ENCODE data around the gene VEGFC. TPM values are rescaled to one million over a fixed set of nuclear protein-coding genes. Genes with fewer than 3 reads are reported as not detected.

VEGFC gene
- total RNA-seq, 2 donors from 2014 or later: 11.6 to 25.4 TPM

DNA sequence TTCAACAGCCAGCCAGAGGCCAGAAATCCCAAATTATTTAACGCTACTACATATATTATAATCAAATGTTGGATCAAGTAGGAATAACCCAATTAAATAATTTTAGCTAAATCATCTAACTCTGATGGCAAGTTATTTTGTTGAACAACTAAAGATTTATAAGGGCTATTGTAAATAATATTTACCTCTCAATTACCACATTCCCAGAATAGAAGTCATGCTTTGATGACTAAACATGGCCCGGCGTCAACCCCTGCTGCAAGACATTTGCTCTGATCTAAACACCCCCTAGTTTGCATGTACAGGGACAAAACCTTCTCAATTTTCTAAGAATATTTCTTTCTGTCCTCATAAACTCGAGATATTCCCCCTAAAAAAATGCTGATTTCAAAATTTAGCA, 14.2 kb downstream of the VEGFC start:
- intact Hi-C loops (cut with DNase I): no loop called here
- no peak for DNase-seq (ENCODE audit: low spot score)

DNA sequence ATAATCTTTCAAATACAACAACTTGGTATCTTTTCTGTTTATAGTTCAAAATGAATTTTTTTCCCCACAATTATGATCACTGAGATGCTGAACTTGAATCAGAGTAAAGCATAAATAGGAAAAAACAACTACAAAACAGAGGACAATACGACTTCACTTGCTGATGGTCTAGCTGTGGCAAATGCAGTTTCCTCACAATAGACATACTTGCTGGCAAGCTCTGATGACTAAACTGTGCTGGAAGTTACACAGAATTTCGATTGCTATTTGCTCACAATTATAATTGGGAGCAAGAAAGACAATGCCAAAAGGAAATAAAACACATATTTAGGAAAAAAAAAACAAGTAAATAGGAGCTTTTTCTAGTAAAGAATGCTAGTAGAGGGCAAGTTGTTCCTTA, 14.7 kb downstream of the VEGFC start:
- intact Hi-C loops (cut with DNase I): no loop called here
- no peak for DNase-seq (ENCODE audit: low spot score)

DNA sequence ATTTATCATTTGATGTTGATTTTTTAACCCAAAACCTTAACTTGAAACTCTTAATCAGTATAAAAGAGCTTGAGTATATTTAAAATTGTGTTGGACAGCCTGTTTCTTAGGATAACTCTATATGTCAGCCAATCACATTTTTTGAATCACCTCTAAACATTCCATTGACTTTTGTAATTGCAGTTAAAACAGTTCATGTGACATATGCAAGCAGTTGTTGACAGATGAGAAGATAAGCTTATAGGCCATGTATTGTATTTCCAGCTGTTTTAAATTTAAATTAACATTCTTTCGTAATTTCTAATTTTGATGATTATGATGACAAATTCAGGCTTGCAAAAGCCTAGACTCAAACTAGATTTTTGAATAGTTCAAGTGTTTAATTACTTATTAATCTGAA, 17.4 kb downstream of the VEGFC start:
- intact Hi-C loops (cut with DNase I): no loop called here

DNA sequence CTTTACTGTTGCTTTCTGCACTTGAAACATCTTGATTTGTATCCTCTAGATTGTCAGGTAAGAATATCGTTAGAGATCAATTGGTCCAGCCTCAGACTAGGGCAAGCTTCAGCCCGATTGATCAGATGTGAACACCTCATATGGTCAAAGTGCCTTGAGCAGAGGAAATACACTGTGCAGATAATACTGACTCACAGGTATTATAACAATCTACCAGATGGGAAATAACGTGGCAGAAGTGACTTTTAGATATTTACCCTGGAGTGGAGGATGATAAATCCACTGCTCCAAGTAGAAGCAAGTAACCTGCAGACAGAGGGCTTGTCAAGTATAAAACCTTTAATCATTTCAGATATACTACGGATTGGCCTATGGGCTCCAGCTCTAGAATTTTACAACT, 17.9 kb downstream of the VEGFC start:
- intact Hi-C loops (cut with DNase I): no loop called here
- no peak for DNase-seq (ENCODE audit: low spot score)

More for the DNA sequence above, 17.4 kb downstream of the VEGFC start:
- no peak for DNase-seq (ENCODE audit: low spot score)

DNA sequence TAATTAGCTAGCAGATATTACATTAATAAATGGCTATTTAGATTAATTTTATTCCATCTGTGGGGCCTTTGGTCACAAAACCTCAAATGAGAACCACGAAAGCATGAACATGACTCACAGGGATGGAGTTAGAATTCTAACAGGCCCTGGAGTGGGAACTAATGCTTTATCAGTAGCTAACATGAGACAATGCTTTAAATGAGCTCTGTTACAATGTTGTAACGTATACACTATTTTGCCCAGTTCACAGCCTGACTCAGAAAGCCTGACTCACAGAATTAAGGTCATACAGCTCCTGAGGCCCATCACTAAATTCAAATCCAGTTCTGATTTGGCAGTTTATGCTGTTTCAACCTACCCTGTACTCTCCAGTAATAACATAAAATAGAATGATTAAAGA, 23.2 kb downstream of the VEGFC start:
- no peak for DNase-seq (ENCODE audit: low spot score)
- intact Hi-C loops (cut with DNase I): no loop called here

DNA sequence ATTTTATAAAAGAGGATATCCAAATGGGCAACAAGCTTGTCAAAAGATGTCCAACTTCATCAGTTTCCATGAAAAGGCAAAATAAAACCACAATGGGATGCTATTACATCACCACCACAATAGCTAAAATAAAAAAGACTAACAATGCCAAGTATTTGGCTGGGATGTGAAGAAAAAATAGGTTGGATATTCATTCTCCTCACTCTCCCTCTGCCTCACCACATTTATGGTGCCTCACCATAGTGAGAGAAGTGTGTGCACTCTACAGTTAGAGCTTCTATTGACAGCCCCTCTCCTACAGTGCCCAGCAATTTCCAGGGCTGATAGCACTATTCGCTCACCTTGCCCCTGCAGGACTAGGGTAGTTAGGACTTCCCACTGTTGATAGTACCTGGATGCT, 25.5 kb downstream of the VEGFC start:
- intact Hi-C loops (cut with DNase I): no loop called here

DNA sequence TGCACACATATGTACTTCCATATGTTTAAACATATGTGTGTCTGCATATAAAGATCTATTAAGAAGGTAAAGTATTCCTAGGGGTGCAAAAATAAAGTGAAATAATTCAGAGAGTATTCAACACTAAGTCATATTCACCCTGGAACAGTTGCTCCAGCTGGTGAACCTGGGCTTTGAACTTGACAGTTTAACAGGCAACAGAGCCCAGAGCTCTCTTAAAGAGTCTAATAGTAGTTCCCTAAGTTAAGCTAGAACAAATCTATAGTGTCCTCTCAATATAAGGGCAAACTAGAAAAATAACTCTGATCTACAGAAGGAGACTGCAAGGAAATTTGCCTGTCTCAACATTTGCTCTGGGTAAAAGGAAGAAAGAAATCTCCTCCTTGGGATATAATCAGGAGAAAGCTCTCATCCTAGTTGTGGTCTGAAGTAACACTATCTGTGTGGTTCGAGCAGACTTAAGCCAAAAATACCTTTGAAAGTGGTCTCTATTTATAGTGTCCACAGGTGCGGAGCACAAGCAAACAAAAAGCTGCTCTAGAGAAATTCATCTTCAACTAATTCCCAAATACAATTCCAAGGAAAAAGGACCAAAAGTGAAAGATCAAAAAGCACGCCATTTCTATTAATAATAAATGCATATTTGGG, 29.9 kb downstream of the VEGFC start:
- no peak for DNase-seq (ENCODE audit: low spot score)
- intact Hi-C loops (cut with DNase I): no loop called here

More for the DNA sequence above, 25.5 kb downstream of the VEGFC start:
- DNase-seq (ENCODE audit: low spot score): no peak

DNA sequence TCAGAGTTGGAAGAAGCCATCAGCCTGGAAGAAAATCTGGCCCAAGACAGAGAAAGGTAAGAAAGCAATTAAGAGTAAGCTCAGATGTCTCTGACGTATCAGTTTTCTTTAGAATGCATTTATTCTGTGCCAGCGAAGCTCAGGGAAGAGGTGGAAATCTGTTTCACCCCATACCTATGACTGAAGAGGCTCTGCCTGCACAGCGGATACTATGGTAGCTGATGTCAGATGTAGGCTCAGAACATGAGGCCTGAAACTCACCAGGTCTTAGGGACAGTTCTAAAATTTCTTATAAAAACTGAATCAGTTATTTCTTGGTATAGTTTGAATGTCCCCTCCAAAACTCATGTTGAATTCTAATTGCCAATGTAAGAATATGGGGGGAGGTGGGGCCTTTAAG, 30.9 kb downstream of the VEGFC start:
- intact Hi-C loops (cut with DNase I): no loop called here
- no peak for DNase-seq (ENCODE audit: low spot score)

DNA sequence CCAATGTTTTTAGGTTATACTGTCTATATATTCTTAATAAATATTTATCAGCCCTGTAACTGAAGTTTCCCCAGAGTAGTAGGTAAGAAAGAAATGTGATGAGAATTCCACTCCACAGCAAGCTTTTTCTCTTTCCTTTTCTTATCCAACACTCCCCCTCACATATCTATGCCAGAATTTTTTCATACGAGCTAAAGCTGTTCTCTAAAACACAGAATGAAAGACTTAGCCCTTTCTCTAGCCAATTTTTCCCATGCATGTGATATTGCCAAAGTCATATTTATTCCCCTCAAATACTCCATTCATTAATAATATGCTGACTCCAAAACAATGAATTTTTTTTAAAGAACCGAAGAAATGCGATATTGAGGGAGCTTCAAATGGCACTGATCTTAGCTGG, 32.3 kb downstream of the VEGFC start:
- intact Hi-C loops (cut with DNase I): no loop called here
- no peak for DNase-seq (ENCODE audit: low spot score)

DNA sequence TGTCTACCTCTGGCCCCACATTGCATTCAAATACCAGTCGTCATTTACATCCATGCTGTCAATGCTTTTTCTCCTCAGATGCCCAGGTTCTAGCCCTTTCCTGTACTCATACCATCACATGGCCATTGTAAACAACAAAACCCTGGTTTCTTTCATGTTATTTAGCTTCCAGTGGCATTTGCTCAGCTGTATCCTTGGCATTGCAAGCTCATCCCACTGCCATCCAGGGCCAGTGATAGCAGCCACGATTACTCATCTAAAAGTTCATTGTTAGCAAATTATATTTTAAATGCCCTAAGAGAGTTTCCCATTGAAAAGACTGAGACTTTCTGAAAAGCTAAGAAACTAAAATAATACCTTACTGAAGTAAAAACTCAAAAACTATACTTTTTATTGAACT, 34.0 kb downstream of the VEGFC start:
- DNase-seq (ENCODE audit: low spot score): no peak
- intact Hi-C loops (cut with DNase I): no loop called here

DNA sequence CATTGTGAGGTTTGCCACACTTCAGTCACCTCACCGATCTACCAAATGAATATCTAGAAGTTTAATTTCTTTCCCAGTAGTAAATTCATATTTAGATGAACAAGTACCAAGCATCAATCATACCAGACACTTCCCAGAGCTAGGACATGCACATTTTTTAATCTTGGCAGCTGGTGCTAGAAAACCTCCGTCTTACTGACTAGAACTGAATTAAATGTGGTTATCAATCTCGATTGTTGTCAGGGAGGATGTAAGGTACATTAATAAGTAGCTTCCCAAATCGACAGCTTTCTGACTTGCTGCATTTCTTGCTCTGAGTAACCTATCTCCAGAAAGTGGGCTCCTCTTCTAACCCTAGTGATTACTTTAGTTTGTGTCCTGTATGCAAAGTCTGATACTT, 34.4 kb downstream of the VEGFC start:
- DNase-seq (ENCODE audit: low spot score): no peak
- intact Hi-C loops (cut with DNase I): no loop called here

DNA sequence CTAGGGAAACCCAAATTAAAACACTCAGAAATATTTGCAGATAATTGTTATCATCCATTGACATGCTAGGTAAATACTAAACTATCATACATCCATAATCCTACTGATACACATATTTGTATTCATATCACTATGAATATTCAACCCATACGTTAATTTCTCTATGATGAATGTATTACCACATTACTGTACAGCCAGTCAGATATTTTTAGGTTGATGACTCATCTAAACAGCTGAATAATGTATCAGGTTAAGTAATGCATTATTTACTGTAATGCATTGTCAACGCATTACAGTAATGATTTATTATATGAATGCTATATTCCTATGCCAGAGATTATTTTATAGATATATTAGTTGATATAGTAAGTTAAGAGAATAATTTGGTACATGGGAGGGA, 37.1 kb downstream of the VEGFC start:
- DNase-seq (ENCODE audit: low spot score): no peak
- intact Hi-C loops (cut with DNase I): loop anchor here in 1 of 2 donors (1.0 kb wide), 1 partner anchor 31 kb away; no protein-coding TSS in a partner anchor

DNA sequence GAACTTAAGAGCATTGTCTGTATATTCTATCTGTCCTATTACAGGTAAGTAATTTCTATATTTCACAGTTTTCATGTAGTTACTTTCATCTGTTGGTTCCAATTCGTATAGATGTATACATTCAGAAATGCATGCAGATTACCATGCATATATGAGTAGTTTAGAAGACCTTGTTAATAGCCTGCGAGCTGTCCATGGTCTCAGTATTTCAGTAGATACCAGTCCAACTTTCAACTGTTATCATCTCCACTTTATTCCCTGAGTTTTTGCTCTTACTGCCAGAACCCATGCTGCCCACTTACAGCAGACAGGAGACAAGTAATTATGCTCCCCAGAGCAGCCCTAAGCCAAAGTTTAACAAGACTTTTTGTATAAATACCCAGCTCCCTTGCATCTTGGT, 37.7 kb downstream of the VEGFC start:
- DNase-seq (ENCODE audit: low spot score): no peak
- intact Hi-C loops (cut with DNase I): loop anchor here in 1 of 2 donors (1.0 kb wide), 1 partner anchor 31 kb away; no protein-coding TSS in a partner anchor

DNA sequence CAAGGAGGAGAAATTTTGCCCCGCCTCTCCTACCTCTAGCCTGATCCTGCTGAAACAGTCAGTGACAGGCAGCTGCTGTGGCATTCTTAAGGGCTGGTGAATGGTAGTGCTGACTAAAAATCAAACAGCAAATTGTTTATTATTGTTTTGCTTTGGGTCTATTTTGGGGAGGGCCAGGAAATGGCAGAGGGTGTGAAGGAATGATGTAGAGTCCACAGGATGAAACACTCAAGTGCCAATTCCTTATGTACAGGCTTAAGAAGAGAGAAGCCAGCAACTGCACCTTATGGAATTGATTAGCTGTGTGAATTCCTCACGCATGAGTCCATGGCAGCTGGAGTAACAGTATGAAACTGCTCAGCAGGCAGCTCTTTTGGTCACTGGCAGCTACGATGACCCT, 39.7 kb downstream of the VEGFC start:
- intact Hi-C loops (cut with DNase I): no loop called here
- DNase-seq (ENCODE audit: low spot score): no peak

DNA sequence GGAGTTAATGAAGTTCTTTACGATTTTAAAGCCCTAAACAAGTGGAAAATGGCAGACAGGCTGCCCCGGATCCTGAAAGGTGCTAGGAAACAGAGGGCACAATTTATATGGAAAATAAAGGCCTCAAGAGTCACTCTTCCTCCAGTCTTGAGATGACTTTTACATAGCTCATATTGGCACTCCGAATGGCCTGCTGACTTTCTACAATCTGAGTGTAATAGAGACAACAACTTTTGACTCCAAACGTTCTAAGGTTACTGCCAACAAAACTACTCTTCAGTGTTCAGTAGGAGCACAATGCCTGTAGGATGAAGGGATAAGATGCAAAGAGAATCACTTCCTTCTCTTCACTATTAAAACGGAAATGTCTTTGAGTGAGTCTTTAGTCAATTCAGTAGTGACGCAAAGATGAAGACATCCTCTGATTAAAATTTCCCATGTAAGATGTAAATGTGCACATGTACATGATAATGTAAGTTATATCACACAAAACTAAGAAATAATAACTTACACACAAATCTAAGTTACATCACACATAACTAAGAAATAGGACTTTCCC, 40.5 kb downstream of the VEGFC start:
- DNase-seq (ENCODE audit: low spot score): no peak
- intact Hi-C loops (cut with DNase I): no loop called here

DNA sequence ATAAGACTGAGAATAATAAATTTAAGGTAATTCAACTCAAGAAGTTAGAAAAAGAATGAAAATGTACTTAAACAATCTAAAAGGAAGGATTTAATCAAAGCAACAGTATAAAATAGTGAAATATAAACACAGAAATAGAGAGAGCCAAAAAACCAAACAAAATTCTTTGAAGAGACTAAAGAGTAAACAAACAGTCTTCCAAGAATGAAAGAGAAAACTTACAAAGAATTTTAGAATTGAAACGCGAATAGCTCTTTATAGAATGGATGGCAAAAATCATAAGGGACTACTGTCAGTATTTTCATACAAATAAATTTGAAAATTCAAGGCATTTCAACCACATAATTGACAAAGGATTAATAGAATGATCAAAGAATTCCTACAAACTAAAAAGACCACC, 41.7 kb downstream of the VEGFC start:
- intact Hi-C loops (cut with DNase I): no loop called here
- no peak for DNase-seq (ENCODE audit: low spot score)

DNA sequence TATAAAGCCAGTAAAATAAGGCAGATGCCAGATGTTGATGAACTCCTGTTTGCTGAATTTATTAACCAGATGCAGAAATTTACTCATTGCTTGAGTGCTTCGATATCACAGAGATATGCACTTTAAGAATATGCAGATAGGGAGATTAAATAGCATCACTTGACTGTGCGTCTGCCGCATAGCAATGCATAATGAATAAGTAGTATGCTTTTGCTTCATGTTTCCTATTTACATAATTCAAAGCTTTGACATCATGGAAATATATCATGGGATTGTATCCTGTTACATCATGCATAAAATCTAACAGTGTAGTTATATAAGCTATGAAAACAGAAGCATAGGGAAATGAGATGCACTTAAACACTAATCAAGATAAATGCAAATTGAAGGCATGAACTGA, 45.9 kb downstream of the VEGFC start:
- no peak for DNase-seq (ENCODE audit: low spot score)
- intact Hi-C loops (cut with DNase I): no loop called here

DNA sequence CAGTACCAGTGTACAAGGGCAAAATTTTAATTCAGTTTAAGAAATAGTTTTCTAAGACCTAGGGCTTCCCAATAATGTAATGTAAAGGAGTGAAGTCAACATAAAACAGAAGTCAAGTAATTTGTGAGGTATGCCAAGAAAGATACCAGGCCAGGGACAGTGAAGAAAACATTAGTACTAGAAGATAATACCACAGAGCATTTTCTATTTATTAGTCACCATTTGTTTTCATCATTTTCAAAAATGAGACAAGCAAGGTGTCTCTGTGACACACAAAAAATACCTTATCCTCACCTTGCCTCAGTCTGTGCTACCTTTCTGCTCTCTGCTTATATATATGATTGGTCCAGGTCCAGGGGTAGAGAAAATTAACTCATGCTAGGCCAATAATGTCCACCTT, 46.8 kb downstream of the VEGFC start:
- intact Hi-C loops (cut with DNase I): no loop called here
- no peak for DNase-seq (ENCODE audit: low spot score)

DNA sequence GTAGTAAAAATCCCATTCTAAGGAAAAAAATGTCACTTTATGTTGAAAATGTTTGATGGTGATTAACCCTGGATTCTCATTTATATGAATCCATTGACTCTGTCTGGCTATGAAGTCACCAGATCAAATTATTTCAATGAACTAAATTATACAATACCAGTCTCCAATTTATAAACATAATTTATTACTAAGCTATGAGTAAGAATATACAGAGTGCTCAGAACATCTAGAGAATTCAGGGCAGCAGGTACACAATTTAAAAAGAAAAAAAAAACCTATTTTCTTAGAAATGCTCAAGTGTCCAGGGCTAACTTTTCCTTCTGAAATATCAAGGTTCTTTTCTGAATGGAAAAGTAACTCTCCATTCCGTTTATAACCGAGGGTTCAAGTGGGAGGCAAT, 48.6 kb downstream of the VEGFC start:
- intact Hi-C loops (cut with DNase I): no loop called here

DNA sequence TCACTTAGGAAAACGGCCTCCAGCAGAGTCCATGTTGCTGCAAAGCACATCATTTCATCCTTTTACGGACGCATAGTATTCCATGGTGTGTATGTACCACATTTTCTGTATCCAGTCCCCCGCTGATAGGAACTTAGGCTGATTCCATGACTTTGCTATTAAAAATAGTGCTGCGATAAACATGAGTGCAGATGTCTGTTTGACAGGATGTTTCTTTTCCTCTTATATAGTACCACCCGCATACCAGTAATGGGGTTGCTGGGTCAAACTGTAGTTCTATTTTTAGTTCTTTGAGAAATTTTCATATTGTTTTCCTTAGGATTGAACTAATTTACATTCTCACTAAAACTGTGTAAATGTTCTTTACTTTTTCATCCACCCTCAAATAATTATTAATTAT, 50.5 kb downstream of the VEGFC start:
- intact Hi-C loops (cut with DNase I): no loop called here

More for the DNA sequence above, 48.6 kb downstream of the VEGFC start:
- no peak for DNase-seq (ENCODE audit: low spot score)

DNA sequence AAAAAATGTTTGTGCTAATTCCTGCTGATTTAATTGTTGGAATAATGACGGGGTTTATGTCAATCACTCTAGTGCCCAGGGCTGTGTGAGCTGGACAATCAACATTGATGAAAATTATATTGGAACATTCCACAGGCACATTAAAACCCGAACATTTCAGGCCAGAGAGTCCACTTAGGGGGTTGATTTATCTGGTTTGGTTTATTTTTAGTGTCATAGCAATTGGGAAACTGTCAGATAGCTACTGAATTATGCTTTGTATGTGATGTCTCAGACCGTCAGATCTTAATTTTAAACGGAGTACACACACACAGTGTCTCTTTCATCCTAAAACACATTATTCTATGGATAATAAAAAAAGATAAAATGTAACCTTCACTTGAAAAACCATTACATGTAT, 51.5 kb downstream of the VEGFC start:
- intact Hi-C loops (cut with DNase I): no loop called here
- no peak for DNase-seq (ENCODE audit: low spot score)

More for the DNA sequence above, 50.5 kb downstream of the VEGFC start:
- no peak for DNase-seq (ENCODE audit: low spot score)

Measured in posterior vena cava (tissue), 2 donors.